ENCODE measurements around the gene PCBP3. TPM values are rescaled to one million over a fixed set of nuclear protein-coding genes. Genes with fewer than 3 reads are reported as not detected.
A peak's percentile ranks its signal among the peaks of the same experiment; 100 is the strongest.

PCBP3 gene
- total and polyA plus RNA-seq, 2 of the 13 experiments (the other 11 are each of a cell fraction or from before 2014, with no cell fraction given) = not detected

DNA sequence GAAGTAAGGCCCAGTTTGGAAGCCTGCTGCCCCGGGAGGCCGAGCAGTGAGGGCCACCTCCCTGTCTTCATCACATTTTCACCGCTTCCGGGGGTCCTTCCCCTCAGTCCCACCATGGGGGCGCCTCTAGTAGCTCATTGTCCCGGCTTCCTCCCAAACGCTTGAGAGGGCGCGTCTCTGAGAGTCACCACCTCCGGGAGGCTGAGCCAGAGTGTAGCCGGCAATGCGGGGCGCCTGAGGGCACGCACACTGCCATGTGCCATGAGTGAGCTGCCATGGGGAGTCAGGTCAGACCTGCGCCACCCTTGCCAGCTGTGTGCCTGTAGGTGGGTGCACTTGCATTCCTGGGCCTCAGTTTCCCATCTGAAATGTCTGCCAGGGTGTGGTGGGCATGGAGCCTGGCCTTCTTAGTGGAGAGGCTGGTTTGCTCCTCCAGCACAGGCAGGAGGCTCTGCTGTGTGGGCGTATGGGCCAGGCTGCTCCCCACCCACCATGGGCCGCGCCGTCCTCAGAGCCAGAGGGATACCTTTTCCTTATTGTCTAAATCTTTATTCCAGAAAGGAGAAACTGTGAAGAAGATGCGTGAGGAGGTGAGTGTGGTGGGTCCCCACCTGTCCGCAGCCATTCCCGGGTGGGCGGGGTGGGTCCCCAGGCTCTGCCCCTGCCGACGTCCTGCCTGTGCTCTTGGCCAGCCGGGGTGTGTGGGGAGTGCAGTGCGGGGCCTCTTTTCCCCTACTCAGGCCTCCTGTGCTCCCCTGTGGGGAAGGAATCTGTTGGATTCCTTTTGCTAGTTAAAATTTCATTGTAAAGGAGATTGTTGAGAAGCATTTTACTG lies 256.7 kb downstream of the PCBP3 start:
- Histone ChIP-seq H3K79me2 (ENCODE audit: insufficient read depth, low read length) (no peaks in the 10 kb centered on the region), H3K4me2 (ENCODE audit: low read depth, low read length) (no peak overlapping the region), H3K4me3 (replicated peaks in 1 of 3; ENCODE audit: insufficient read depth in 1 of 3, low read depth in 2 of 3, low read length in 3 of 3) (no peak overlapping the region), H2AFZ (ENCODE audit: low read length) (no peak overlapping the region), H3K36me3 (replicated peaks in 1 of 2; ENCODE audit: control insufficient read depth in 1 of 2, insufficient read depth in 2 of 2, low read length in 2 of 2) (no peaks in the 10 kb centered on the region), H3K9ac (ENCODE audit: insufficient read depth, low read depth, low read length) (no peak overlapping the region), H4K20me1 (ENCODE audit: insufficient read depth, low read length) (no peaks in the 10 kb centered on the region), H3K4me1 (ENCODE audit: insufficient read depth, low read length) (no peaks in the 10 kb centered on the region), H3K27ac (ENCODE audit: extremely low read length, insufficient read depth, low read length) (no peak overlapping the region), H3K27me3 (ENCODE audit: control insufficient read depth in 1 of 2, insufficient read depth in 2 of 2, low read length in 2 of 2) (peaks cover 8 to 66% of the 10 kb centered on the region in 2 experiments), H3K9me3 (ENCODE audit: low read length) (no peaks in the 10 kb centered on the region)
- FAIRE-seq (no peak), DNase-seq (ENCODE audit: low spot score) (no peak), ATAC-seq (no peak)
- in situ Hi-C loops (cut with HindIII; ENCODE audit: extremely low pct_ligation_motif_present, low pct_unique_long_range_greater_than_20kb) (no loop called here), intact Hi-C loops (cut with micrococcal nuclease; ENCODE audit: unreplicated experiment) (no loop called here)
- WGBS (ENCODE audit: low lambda C conversion rate) = 51% methylated on average over 9 of the region's 27 CpGs
- POLR2A ChIA-PET = no interaction called here
- BruUV-seq (replicated peaks) = no TSS peak
- CTCF ChIA-PET (ENCODE audit: low intra/inter-chr PET ratio, low total read pairs) = no interaction called here
- TF ChIP-seq, protein P1, sequence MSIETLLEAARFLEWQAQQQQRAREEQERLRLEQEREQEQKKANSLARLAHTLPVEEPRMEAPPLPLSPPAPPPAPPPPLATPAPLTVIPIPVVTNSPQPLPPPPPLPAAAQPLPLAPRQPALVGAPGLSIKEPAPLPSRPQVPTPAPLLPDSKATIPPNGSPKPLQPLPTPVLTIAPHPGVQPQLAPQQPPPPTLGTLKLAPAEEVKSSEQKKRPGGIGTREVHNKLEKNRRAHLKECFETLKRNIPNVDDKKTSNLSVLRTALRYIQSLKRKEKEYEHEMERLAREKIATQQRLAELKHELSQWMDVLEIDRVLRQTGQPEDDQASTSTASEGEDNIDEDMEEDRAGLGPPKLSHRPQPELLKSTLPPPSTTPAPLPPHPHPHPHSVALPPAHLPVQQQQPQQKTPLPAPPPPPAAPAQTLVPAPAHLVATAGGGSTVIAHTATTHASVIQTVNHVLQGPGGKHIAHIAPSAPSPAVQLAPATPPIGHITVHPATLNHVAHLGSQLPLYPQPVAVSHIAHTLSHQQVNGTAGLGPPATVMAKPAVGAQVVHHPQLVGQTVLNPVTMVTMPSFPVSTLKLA (IDR thresholded peaks at IDR 0.05) = peak; percentile 56
- TF ChIP-seq ZNF678 (CRISPR knock-in tag; IDR thresholded peaks at IDR 0.05) = no peak

DNA sequence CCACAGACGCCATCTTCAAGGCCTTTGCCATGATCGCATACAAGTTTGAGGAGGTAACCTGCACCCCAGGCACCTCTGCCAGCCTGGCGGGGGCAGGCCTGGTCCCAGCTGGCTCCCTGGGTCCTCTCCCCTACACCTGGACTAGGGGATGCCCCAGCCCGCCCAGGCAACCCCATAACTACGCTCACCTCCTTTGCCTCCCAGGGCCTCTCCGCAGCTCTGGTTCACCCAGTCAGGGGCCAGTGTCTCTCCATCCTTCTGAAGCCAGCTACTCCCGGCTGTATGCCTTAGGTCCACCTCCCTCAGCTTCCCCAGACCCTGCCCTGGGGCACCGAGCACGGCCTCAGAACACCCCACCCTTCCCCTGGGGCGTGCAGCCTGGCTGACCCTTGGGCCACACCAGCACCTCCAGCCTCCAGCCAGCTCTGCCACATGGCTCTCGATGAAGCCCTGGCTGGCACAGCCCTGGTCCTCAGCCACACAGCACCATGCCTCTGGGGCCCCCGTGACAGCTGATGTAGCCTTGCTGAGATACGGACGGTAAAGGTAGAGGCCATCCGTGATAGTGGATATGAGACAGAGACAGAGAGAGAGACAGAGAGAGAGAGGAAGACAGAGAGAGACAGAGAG lies 257.7 kb downstream of the PCBP3 start:
- ATAC-seq (no peak), DNase-seq (ENCODE audit: low spot score) (no peak), FAIRE-seq (no peak)
- peaks cover 9 to 66% of the 10 kb centered on the region in 2 experiments for H3K27me3 ChIP-seq (ENCODE audit: control insufficient read depth in 1 of 2, insufficient read depth in 2 of 2, low read length in 2 of 2)
- H3K4me1 ChIP-seq (ENCODE audit: insufficient read depth, low read length) = no peaks in the 10 kb centered on the region
- H4K20me1 ChIP-seq (ENCODE audit: insufficient read depth, low read length) = no peaks in the 10 kb centered on the region
- TF ChIP-seq, protein P2, sequence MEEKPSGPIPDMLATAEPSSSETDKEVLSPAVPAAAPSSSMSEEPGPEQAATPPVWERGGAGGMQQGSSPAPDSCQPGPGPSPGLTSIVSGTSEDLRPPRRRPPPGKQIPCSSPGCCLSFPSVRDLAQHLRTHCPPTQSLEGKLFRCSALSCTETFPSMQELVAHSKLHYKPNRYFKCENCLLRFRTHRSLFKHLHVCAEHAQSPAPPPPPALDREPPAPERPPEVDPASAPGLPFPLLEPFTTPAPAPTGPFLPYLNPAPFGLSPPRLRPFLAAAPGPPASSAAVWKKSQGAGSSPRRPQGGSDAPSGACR (CRISPR knock-in tag; IDR thresholded peaks at IDR 0.05) = no peak
- TF ChIP-seq, protein P3, sequence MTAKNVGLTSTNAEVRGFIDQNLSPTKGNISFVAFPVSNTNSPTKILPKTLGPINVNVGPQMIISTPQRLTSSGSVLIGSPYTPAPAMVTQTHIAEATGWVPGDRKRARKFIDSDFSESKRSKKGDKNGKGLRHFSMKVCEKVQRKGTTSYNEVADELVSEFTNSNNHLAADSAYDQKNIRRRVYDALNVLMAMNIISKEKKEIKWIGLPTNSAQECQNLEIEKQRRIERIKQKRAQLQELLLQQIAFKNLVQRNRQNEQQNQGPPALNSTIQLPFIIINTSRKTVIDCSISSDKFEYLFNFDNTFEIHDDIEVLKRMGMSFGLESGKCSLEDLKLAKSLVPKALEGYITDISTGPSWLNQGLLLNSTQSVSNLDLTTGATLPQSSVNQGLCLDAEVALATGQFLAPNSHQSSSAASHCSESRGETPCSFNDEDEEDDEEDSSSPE (CRISPR knock-in tag; IDR thresholded peaks at IDR 0.05) = no peak
- TF ChIP-seq ZNF451 (CRISPR knock-in tag; IDR thresholded peaks at IDR 0.05) (no peak), IRF2 (CRISPR knock-in tag; IDR thresholded peaks at IDR 0.05) (no peak), ZNF331 (CRISPR knock-in tag; IDR thresholded peaks at IDR 0.05) (no peak), SMAD3 (CRISPR knock-in tag; IDR thresholded peaks at IDR 0.05) (no peak), ZNF180 (CRISPR knock-in tag; IDR thresholded peaks at IDR 0.05; ENCODE audit: borderline replicate concordance, low read depth) (no peak), ZNF350 (CRISPR knock-in tag; IDR thresholded peaks at IDR 0.05; ENCODE audit: borderline replicate concordance, low read depth) (no peak), ZNF644 (CRISPR knock-in tag; IDR thresholded peaks at IDR 0.05; ENCODE audit: low read depth) (no peak)
- TF ChIP-seq, protein P4, sequence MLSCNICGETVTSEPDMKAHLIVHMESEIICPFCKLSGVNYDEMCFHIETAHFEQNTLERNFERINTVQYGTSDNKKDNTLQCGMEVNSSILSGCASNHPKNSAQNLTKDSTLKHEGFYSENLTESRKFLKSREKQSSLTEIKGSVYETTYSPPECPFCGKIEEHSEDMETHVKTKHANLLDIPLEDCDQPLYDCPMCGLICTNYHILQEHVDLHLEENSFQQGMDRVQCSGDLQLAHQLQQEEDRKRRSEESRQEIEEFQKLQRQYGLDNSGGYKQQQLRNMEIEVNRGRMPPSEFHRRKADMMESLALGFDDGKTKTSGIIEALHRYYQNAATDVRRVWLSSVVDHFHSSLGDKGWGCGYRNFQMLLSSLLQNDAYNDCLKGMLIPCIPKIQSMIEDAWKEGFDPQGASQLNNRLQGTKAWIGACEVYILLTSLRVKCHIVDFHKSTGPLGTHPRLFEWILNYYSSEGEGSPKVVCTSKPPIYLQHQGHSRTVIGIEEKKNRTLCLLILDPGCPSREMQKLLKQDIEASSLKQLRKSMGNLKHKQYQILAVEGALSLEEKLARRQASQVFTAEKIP (CRISPR knock-in tag; IDR thresholded peaks at IDR 0.05; ENCODE audit: borderline replicate concordance) = no peak
- no peak overlapping the region for H2AFZ ChIP-seq (ENCODE audit: low read length)
- intact Hi-C loops (cut with micrococcal nuclease; ENCODE audit: unreplicated experiment) = no loop called here
- H3K4me2 ChIP-seq (ENCODE audit: low read depth, low read length) = no peak overlapping the region
- in situ Hi-C loops (cut with HindIII; ENCODE audit: extremely low pct_ligation_motif_present, low pct_unique_long_range_greater_than_20kb) = no loop called here
- 34% methylated on average over 8 of the region's 15 CpGs for WGBS (ENCODE audit: low lambda C conversion rate)
- no peaks in the 10 kb centered on the region for H3K9me3 ChIP-seq (ENCODE audit: low read length)
- H3K27ac ChIP-seq (ENCODE audit: extremely low read length, insufficient read depth, low read length) = no peak overlapping the region
- no peak overlapping the region for H3K4me3 ChIP-seq (replicated peaks in 1 of 3; ENCODE audit: insufficient read depth in 1 of 3, low read depth in 2 of 3, low read length in 3 of 3)
- POLR2A ChIA-PET = no interaction called here
- no peak overlapping the region for H3K9ac ChIP-seq (ENCODE audit: insufficient read depth, low read depth, low read length)
- CTCF ChIA-PET (ENCODE audit: low intra/inter-chr PET ratio, low total read pairs) = no interaction called here
- BruUV-seq (replicated peaks) = no TSS peak
- H3K79me2 ChIP-seq (ENCODE audit: insufficient read depth, low read length) = no peaks in the 10 kb centered on the region
- no peaks in the 10 kb centered on the region for H3K36me3 ChIP-seq (replicated peaks in 1 of 2; ENCODE audit: control insufficient read depth in 1 of 2, insufficient read depth in 2 of 2, low read length in 2 of 2)

All from HepG2 (cell line).